C4-2B (cell line): ENCODE results near the gene PDE8B.

Source experiments
- CTCF ChIP-seq: fragments of 450-650 bp; conservative IDR thresholded peaks from 2 replicates; pipeline ENCODE4 v1.5.1; 2017; ENCODE audit warnings: mild to moderate bottlenecking
- ZFX ChIP-seq: fragments of 450-650 bp; IDR thresholded peaks from 2 replicates; pipeline ENCODE4 v1.6.1; 2017

GRCh38 chr5:77176429-77176828 is 34.1 kb upstream of the PDE8B start:
- TF ChIP-seq CTCF (no peak), ZFX (no peak)
